DMS79 (cell line): ENCODE data around the gene MRC1.

Experiments
- DNase-seq: peaks from one replicate; lab custom pipeline; 2025; lab: John Stamatoyannopoulos, UW

Gene MRC1

DNA sequence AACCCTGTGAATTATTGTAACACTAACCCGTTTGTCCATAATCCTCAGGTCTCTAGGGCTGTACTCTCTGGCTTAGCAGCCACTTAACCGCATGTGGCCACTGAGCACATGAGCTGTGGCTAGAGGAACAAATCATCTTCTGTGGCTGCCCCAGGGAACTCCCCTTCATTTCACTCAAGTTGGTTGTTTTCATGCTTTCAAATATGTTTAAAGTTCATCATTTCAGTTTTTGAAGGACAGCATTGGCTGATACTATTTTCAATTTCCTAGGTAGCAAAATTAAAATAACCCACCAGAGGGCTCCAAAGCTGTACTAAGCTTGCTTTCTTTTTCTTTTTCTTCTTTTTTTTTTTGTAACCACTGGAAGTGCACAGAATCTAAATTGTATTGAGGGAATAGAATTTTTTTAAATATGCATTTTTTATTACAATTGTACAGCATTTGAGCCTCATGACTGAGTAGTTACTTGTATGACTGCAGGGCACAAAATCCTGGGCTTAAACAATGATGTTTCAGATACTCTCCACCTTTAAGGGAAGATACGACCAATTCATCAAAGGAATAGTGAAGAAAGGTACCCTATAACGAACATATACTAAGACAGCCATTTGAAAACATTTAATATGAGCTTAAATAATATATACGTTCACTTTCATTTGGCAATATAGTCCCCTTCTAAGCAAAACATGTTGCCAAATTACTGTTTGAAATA, 38.6 kb downstream of the MRC1 start:
- no peak for DNase-seq

DNA sequence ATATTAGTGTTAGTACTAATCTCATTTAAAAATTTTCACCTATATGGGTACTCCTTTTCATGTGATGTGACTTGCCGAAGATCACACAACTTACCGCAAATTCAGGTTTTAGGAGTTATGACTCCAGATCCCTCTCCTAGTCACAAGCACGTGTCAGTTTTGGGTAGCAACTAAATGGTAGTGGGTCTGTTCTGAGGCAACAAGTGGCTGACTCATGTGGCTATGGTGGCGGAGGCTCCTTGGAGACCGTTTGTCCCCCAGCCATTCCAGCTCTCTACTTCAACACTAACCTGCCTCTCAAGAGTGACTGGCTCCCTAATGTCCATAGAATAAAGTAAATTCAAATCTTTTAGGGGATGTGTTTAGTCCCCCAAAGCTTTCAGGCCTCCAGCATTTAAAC, 39.5 kb downstream of the MRC1 start:
- no peak for DNase-seq

DNA sequence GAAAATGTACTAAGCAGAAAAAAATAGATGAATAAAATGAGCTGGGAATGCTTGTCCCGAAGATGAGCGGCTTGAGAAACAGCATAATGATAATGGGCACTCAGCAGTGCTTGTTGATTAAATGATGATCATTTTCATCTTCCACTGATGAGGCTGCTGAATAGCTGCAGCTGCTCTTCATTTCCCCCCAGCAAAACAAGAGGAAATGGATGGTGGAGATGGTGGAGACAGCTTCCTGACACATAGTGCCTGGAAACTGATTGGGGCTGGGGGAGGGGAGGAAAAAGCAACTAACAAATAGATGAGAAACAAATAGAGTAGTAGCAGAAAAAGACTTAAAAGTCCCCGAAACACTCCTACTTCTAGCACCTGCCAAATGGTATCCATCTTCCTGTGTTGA, 41.4 kb downstream of the MRC1 start:
- no peak for DNase-seq

DNA sequence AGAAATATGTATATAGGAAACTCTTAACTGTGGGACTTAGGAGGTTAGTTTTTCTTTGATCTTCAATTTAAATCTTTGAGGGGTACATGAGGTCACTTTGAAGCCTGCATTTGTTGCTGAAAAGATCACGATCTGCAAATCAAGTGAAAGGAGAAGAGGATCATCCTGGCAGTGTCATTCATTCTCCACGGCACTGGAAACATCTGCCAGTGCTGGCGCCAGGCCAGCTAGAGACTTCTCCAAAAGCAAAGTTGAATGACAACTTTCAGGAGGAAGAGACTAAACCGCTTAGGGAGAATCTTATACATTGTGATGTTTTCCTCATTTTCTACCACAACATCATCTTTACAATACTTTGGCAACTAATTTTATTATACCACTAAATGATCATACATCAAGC, 42.5 kb downstream of the MRC1 start:
- no peak for DNase-seq

DNA sequence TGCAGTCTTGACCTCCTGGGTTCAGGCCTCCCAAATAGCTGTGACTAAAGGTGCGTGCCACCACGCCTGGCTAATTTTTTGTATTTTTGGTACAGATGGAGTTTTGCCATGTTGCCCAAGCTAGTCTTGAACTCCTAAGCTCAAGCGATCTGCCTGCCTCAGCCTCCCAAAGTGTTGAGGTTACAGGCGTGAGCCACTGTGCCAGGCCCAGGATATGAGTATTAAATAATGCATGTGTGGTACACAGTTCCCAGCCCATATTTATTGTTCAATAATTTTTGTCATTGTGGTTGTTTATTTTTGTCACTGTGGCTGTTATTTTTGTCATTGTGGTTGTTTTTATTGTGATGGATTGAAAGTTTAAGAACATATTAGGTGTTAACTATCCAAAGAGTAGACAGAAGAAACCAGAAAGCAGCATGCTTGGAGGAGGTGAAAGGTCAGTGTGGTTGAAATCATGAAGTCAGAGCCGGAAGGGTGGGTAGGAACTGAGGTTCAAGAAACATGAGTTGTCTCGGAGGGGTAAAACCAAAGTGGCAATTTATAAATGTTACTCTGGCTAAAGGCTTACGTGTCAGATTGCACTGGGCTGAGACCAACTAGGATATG, 45.0 kb downstream of the MRC1 start:
- DNase-seq, result no peak

DNA sequence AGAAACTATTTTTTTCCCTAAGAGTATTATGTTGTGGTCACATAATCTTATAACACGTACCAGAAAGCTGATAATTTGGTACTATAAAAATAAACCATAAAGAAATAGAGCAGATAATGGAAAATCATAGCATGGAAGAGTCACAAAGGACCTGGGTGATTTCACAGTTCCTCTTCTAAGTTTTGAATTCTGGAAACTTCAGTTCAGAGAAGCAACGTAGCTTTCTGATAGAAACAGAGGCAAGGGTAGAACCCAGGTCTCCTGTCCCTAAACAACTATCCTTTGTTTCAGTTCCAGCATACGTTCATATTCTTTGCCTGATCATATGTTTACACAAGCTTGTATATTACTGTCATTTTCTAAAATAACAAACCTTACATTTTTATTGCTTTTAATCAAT, 47.9 kb downstream of the MRC1 start:
- no peak for DNase-seq

DNA sequence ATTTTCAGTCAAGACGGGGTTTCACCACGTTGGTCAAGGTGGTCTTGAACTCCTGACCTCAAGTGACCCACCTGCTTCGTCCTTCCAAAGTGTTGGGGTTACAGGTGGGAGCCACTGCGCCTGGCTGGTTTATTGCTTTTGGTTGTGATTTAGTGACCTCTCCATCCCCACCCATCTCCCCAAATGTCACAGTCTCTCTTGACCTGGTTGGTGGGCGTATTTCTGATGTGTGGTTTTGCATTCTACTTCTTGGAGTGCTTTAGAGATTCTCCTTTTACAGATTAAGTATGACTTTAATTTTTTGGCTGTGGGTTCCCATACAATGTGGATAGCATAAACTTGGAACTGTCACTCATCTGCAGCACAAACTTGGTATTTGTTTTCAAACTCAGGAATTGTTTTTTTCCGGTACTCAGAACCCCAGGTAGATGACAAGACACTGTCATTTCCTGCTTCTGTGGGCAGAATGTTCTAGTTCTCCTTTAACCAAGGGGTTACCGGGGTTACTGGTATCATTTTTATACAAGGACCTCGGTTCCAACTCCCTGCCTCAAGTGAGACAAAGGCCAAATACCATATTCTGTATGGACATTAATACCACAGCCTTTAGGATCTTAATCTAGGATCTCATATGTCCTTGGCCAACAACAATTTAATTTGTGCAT, 50.5 kb downstream of the MRC1 start:
- no peak for DNase-seq

DNA sequence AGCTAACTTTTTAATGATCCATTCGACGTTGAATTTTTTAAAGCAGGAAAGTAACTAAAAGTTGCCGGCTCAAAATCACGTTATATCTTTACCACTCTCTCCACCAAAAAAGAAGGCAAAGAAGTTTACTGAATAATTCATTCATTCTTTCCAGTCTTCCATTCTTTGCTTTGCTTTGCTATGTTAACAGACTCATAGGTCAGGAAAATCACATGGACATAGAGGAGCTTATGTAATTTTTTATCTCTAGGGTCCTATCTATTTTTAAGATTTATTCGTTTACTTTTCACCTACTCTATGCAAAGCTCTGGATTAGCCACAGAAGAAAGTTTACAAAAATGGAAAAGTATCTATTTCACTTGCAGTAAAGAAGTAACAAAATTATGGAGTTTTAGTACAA, 52.6 kb downstream of the MRC1 start:
- DNase-seq, result no peak

DNA sequence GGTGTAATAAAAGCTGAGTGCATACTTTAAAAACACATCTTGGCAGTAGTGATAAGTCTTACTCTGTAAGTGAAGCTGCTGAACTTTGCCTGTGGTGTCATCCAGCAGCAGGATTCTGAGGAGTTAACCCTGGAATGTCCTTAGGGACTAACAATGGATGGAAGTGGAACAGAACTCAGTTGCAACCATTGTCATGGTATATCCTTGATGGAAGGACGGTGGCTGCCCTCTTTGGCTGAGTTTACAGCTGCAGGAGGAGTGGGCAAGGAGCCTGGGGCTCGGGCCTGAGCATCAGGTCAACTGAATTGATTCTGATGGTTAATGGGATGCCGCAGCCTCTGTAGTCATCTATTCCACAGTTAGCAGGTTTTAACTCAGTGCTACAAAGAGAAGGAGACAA, 56.2 kb downstream of the MRC1 start:
- no peak for DNase-seq

DNA sequence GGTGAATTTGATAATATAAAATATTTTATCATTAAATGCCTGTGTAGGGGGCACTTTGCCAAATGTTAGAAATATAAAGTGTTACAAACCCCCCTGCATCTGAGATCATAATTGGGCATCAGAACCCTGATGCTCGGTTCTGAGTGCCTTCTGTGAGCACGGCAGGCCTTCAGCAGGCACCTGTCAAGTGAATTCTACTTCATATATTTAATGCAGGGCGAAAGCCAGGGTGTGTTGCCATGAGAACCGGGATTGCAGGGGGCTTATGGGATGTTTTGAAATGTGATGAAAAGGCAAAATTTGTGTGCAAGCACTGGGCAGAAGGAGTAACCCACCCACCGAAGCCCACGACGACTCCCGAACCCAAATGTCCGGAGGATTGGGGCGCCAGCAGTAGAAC, 57.2 kb downstream of the MRC1 start:
- DNase-seq, result no peak

DNA sequence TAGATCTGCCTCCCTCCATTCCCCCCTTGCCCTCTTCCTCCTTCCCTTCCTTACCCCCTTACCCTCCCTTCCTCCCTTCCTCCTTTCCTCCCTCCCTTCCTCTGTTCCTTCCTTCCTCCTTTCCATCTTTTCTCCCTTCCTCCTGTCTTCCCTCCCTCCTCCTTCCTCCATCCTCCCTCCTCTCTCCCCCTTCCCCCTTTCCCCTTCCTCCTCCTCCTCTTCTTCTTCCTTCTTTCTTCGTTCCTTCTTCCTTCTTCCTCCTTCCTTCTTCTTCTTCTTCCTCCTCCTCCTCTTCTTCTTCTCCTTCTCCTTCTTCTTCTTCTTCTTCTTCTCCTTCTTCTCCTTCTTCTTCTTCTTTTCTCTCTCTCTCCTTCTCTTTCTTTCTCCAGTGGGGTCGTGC, 57.9 kb downstream of the MRC1 start:
- no peak for DNase-seq

DNA sequence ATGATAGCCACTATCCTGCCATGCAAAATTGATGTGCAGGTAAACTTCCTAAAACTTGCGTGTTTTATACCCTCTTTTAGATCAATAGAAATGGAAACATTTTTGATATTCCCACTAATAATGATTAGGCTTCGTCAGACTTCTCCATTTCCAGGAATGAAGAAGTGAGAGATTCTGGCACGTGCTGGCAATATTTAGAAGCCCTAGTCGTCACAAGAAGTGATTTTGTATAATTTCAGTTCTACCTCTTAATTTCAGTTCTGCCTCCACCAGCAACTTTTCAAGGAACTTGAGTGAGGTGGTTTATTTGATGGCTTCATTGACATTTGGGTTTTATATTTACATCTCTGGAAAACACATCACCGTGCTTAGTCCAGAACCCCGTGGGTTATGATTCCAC, 61.9 kb downstream of the MRC1 start:
- DNase-seq, result no peak

DNA sequence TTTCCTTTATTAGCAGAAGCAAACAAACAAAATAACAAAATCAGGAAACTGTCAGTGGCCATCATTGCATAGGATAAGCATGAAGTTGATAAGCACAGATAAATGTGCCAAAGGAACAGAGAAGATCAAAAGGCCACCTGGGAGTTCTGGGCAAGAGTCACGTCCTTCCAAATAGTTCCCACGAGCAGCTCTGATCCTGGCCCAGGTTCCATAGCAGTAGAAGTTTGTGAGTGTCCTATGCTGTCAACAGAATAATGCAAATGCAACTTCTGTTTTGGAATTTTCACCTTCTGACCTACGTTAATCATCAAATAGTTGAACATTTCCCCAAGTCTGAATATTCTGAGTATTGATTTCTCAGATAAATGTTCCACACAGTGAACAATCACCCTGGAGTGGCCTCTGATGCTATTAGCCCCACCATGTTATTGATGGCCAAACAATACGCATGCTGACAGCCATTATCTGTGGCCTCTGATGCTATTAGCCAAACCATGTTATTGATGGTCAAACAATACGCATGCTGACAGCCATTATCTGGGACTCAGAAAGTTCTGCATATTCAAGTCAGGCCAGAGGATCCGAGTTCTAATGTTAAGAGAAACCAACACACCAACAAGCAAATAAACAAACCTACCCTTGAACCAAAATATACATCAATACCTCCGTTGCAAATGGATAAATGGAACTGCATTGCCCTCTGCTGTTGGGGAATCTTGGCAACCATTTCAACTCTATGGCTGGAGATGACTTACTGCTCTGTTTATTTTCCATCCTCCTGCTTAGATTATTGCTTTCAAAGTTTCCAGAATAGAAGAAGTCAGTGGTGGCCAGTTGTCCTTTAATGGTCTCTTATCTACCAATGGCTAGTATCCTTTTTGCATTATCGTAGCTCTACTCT, 63.3 kb downstream of the MRC1 start:
- no peak for DNase-seq

DNA sequence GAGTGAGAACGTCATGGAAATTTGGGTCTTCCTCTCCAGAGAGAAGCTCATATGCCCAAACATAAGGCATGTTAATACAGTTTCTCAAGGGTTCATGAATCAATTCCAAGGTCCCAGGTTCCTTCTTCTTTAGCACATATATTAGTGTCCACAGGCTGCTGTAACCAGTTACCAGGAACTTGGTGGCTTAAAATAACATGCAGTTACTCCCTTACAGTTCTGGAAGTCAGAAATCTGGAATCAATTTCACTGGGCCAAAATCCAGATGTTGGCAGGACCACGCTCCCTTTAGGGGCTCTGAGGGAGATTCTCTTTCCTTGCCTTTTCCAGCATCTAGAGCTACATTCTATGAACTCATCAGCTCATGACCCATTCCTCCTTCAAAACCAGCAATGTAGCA, 64.8 kb downstream of the MRC1 start:
- DNase-seq, result no peak

DNA sequence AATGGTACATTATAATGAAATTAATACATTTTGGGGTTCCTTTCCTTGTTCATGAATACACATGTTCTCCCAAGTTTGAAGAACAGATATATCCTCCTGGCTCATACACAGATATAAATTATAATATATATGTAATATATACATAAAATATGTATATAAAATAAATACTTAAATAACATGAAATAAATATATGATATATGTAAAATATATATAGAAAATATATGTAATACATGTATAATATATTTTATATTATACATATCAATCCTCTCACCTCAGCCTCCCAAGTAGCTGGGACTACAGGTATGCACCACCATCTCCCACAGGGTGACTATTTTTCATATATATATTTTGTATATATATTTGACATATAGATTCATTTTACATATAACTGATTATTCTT, 68.0 kb downstream of the MRC1 start:
- no peak for DNase-seq

DNA sequence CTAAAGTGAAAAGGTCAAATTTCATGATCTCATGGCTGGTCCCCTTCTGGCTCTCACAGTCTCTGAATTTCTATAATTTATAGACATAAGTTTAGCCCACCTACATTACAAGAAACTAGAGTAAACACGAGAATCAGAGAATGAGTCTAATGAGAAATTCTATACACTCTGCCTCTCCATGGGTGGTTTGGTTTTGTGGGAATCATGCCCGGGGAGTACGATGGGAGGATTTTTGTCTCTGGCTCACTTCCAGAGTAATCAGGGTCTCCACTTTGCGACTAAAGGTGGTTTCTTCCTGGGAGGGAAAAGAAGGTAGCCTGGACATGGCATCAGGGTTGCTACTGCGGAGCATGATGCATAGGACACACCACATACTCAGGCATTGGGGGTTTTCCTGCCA, 69.7 kb downstream of the MRC1 start:
- DNase-seq, result no peak

DNA sequence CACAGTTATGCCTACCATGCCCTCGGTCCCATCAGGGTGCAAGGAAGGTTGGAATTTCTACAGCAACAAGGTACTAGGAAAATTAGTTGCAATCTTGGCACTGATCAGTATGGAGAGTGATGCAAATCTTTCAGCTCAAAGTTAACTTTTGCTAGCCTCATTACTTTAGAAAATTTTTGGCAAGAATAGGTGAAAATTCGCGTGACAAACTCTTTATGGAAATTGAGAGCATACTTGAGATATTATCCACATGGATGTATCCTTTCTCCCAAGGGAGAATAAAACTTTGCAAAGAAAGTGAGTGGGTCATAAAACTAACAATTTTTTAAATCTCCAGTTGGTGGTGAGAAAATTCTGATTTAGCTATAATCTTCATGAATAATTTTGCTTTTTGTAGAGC, 71.5 kb downstream of the MRC1 start:
- DNase-seq, result no peak

DNA sequence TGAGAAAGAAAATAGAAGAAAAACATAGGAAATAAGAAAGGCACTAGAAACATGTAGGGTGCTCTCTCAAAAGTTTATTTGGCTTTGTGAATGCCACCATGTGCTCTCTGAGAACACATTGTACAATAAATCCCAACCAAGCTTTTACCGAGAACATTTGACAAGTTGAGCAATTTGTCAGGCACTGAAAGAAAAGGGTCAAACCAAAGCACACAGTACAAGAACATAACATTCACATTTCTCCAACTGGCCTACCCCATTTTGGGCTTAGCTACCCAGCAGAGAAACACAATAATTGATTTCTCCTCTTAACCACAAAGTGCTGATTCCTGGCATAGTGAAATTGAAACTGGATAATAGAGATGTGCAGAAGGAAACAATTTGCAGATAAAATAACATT, 73.4 kb downstream of the MRC1 start:
- DNase-seq, result no peak

DNA sequence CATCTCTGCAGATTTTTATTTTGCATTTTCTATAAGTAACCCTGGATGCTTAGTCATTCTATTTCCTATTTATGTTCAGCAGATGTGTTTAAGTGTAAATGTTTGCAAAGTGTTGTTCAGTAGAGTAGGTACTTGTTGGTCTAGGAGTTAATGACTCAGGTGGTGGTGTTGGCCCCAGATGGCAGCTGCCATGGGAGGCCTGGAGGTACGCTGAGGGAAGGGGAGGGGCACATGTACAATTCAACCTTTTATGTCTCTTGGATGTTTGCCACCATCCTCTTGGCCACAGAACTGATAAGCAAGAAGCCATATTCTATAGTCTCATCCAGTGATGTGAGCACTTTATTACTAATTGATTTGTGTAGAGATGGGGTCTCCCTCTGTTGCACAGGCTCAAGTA, 74.5 kb downstream of the MRC1 start:
- DNase-seq, result no peak

DNA sequence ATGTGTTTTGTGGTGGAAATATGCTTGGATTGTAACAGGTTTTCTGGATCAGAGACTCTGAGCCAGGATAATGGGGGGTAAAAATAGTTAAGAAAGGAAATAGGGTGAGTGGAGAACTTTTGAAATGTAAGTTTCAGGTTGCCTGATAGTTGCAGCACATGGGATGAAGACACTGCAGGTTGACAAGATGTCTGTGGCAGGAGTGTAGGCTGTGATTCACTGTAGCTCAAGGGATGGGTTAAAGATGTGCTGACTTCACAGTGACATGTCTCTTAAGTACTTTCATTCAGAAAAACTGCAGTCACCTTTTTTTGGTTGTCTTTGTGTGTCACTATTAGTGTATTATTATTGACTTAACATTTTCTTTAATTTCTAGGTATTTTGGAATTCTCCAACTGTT, 79.0 kb downstream of the MRC1 start:
- no peak for DNase-seq

DNA sequence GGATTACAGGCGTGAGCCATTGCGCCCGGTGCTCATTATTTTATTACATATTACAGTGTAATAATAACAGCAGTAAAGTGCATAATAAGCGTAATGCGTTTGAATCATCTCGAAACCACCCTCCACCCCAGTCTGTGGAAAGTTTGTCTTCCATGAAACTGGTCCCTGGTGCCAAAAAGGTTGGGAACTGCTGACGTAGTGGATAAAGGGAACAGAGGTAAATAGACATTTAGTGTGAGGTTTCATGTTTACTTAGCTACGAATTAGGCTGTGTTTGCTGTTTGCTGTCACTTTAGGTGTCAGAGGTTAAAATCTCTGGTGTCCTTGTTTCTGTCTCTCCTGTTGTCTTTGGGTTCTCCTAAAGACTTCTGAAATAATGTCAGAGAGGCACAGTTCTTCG, 82.3 kb downstream of the MRC1 start:
- no peak for DNase-seq

DNA sequence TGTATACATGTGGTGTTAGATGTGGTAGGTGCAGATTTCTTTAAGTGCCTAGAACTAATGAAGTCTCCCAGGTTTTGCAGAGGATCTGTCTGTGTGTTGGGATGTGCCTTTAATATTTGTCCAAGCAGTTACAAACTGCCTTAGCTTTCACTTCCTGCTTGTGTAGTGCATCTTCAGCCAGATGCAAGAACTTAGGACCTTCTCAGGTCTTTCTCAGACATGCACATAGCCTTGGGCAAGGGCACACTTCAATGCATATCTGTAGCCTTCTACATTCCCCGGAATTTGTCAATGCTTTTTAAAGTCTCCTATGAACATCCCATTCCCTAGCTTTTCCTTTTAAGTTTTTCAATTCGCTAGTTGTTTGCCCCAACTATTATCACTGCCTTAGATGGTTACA, 95.4 kb downstream of the MRC1 start:
- DNase-seq, result no peak

DNA sequence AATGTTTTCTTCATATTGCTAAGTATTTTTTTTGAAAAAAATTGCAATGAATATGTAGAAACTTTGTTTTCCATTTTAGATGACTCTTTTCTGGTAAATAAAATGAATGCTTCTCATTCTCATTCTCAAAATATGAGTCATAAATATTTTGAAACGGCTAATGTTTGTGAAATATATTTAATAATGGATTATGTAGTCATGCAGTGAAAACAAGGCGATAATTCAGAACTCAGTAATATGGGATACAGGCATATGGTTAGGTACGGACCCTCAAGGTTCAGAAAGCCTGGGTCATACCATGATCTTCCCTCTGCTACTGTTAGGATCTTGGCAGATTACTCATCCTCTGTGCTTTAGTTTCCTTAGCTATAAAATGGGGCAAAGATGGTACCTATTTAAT, 96.3 kb downstream of the MRC1 start:
- no peak for DNase-seq
